G401.6 (cell line): ENCODE results near the gene EPHA7.
A peak's percentile ranks its signal among the peaks of the same experiment; 100 is the strongest.

Source experiments
- FAIRE-seq: peaks from 2 replicates; lab custom pipeline; 2012; peaks lifted over from hg19 to GRCh38; lab: Jason Lieb, UNC

The EPHA7 gene

GRCh38 chr6:93322651-93323050 is 96.7 kb downstream of the EPHA7 start:
- FAIRE-seq, result no peak

GRCh38 chr6:93319304-93319703 is 100.1 kb downstream of the EPHA7 start:
- FAIRE-seq, result no peak

GRCh38 chr6:93318121-93318520 is 101.2 kb downstream of the EPHA7 start:
- no peak for FAIRE-seq

- FAIRE-seq, result no peak
These were observed 101.8 kb downstream of the EPHA7 start for GRCh38 chr6:93317592-93317991.

GRCh38 chr6:93307505-93308409 is 111.6 kb downstream of the EPHA7 start:
- no peak for FAIRE-seq

- no peak for FAIRE-seq
These were observed 114.3 kb downstream of the EPHA7 start for GRCh38 chr6:93305088-93305487.

GRCh38 chr6:93304505-93304904 is 114.9 kb downstream of the EPHA7 start:
- no peak for FAIRE-seq

- no peak for FAIRE-seq
These were observed 118.7 kb downstream of the EPHA7 start for GRCh38 chr6:93300661-93301060.

- FAIRE-seq, result no peak
These were observed 119.7 kb downstream of the EPHA7 start for GRCh38 chr6:93299622-93300021.

- no peak for FAIRE-seq
These were observed 123.7 kb downstream of the EPHA7 start for GRCh38 chr6:93295631-93296030.

GRCh38 chr6:93294879-93295278 is 124.5 kb downstream of the EPHA7 start:
- no peak for FAIRE-seq

- FAIRE-seq, result no peak
These were observed 125.5 kb downstream of the EPHA7 start for GRCh38 chr6:93293872-93294271.

- FAIRE-seq, result no peak
These were observed 125.9 kb downstream of the EPHA7 start for GRCh38 chr6:93293460-93293859.

GRCh38 chr6:93282521-93283031 is 136.8 kb downstream of the EPHA7 start:
- FAIRE-seq, result no peak

- no peak for FAIRE-seq
These were observed 141.1 kb downstream of the EPHA7 start for GRCh38 chr6:93278241-93278640.

GRCh38 chr6:93272896-93273295 is 146.5 kb downstream of the EPHA7 start:
- FAIRE-seq, result no peak

GRCh38 chr6:93272211-93272610 is 147.1 kb downstream of the EPHA7 start:
- FAIRE-seq, result no peak

GRCh38 chr6:93266116-93266817 is 153.1 kb downstream of the EPHA7 start:
- FAIRE-seq, result no peak

GRCh38 chr6:93260881-93261280 is 158.5 kb downstream of the EPHA7 start:
- no peak for FAIRE-seq

- no peak for FAIRE-seq
These were observed 160.0 kb downstream of the EPHA7 start for GRCh38 chr6:93259332-93259731.

- FAIRE-seq, result peak; percentile 59
These were observed 166.4 kb downstream of the EPHA7 start for GRCh38 chr6:93252930-93253329.

GRCh38 chr6:93248631-93249030 is 170.7 kb downstream of the EPHA7 start:
- no peak for FAIRE-seq

- FAIRE-seq, result no peak
These were observed 176.1 kb downstream of the EPHA7 start for GRCh38 chr6:93243231-93243778.
